ENCODE measurements around the gene MOV10L1.

- no peak for TF ChIP-seq EZH2 (IDR thresholded peaks at IDR 0.05; ENCODE audit: borderline replicate concordance, low read depth, low read length, severe bottlenecking)
- TF ChIP-seq CTCF (IDR thresholded peaks at IDR 0.05; ENCODE audit: extremely low read depth in 1 of 2, insufficient read depth in 1 of 2, low read depth in 1 of 2, low read length in 2 of 2): no peak
- no peak for TF ChIP-seq POLR2AphosphoS5 (IDR thresholded peaks at IDR 0.05; ENCODE audit: insufficient read depth, low read depth, low read length)
- TF ChIP-seq FOS (IDR thresholded peaks at IDR 0.05; ENCODE audit: borderline replicate concordance, insufficient read depth, low read length): no peak
- TF ChIP-seq JUN (IDR thresholded peaks at IDR 0.05; ENCODE audit: borderline replicate concordance, insufficient read depth, insufficient read length, low read depth): no peak
Measured at GRCh38 chr22:50119768-50120251, 30.0 kb downstream of the MOV10L1 start.

Measured in endothelial cell of umbilical vein (primary cell).